Measurements from ENCODE around the gene PIK3CB. TPM values are rescaled to one million over a fixed set of nuclear protein-coding genes. Genes with fewer than 3 reads are reported as not detected.

The PIK3CB gene
- total RNA-seq, 1 donor from 2014 or later = 16.7 TPM

- Mint-ChIP-seq H3K36me3 (ENCODE audit: unreplicated experiment) (no peaks in the 10 kb centered on the region), H3K27me3 (ENCODE audit: unreplicated experiment) (no peaks in the 10 kb centered on the region), H3K4me3 (ENCODE audit: unreplicated experiment) (peak overlapping the region; percentile 9), H3K4me1 (ENCODE audit: unreplicated experiment) (peaks cover 40% of the 10 kb centered on the region), H3K27ac (ENCODE audit: unreplicated experiment) (peak overlapping the region; percentile 87), H3K9me3 (ENCODE audit: unreplicated experiment) (no peaks in the 10 kb centered on the region)
- no peak for TF ChIP-seq CTCF (IDR thresholded peaks at IDR 0.05)
- DNase-seq (ENCODE audit: extremely low spot score, unreplicated experiment) = no peak
Measured at GRCh38 chr3:138774529-138775253, 60.0 kb downstream of the PIK3CB start.

- Mint-ChIP-seq H3K27ac (ENCODE audit: unreplicated experiment) (no peak overlapping the region), H3K36me3 (ENCODE audit: unreplicated experiment) (no peaks in the 10 kb centered on the region), H3K4me3 (ENCODE audit: unreplicated experiment) (no peak overlapping the region), H3K4me1 (ENCODE audit: unreplicated experiment) (peaks cover 36% of the 10 kb centered on the region), H3K27me3 (ENCODE audit: unreplicated experiment) (no peaks in the 10 kb centered on the region), H3K9me3 (ENCODE audit: unreplicated experiment) (no peaks in the 10 kb centered on the region)
- DNase-seq (ENCODE audit: extremely low spot score, unreplicated experiment) = no peak
- TF ChIP-seq CTCF (IDR thresholded peaks at IDR 0.05) = no peak
Measured at GRCh38 chr3:138771585-138771984, 63.1 kb downstream of the PIK3CB start.

- Mint-ChIP-seq H3K36me3 (ENCODE audit: unreplicated experiment) (no peaks in the 10 kb centered on the region), H3K4me3 (ENCODE audit: unreplicated experiment) (no peak overlapping the region), H3K27me3 (ENCODE audit: unreplicated experiment) (no peaks in the 10 kb centered on the region), H3K9me3 (ENCODE audit: unreplicated experiment) (no peaks in the 10 kb centered on the region), H3K4me1 (ENCODE audit: unreplicated experiment) (peaks cover 20% of the 10 kb centered on the region), H3K27ac (ENCODE audit: unreplicated experiment) (no peak overlapping the region)
- TF ChIP-seq CTCF (IDR thresholded peaks at IDR 0.05) = no peak
- no peak for DNase-seq (ENCODE audit: extremely low spot score, unreplicated experiment)
Measured at GRCh38 chr3:138769616-138770015, 65.1 kb downstream of the PIK3CB start.

- Mint-ChIP-seq H3K9me3 (ENCODE audit: unreplicated experiment) (no peaks in the 10 kb centered on the region), H3K4me1 (ENCODE audit: unreplicated experiment) (peaks cover 13% of the 10 kb centered on the region), H3K36me3 (ENCODE audit: unreplicated experiment) (no peaks in the 10 kb centered on the region), H3K27me3 (ENCODE audit: unreplicated experiment) (no peaks in the 10 kb centered on the region), H3K4me3 (ENCODE audit: unreplicated experiment) (no peak overlapping the region), H3K27ac (ENCODE audit: unreplicated experiment) (no peak overlapping the region)
- no peak for DNase-seq (ENCODE audit: extremely low spot score, unreplicated experiment)
- no peak for TF ChIP-seq CTCF (IDR thresholded peaks at IDR 0.05)
Measured at GRCh38 chr3:138768946-138769345, 65.8 kb downstream of the PIK3CB start.

- no peak for DNase-seq (ENCODE audit: extremely low spot score, unreplicated experiment)
- Mint-ChIP-seq H3K4me3 (ENCODE audit: unreplicated experiment) (no peak overlapping the region), H3K9me3 (ENCODE audit: unreplicated experiment) (no peaks in the 10 kb centered on the region), H3K36me3 (ENCODE audit: unreplicated experiment) (no peaks in the 10 kb centered on the region), H3K27ac (ENCODE audit: unreplicated experiment) (no peak overlapping the region), H3K4me1 (ENCODE audit: unreplicated experiment) (peaks cover 9% of the 10 kb centered on the region), H3K27me3 (ENCODE audit: unreplicated experiment) (no peaks in the 10 kb centered on the region)
- TF ChIP-seq CTCF (IDR thresholded peaks at IDR 0.05) = no peak
Measured at GRCh38 chr3:138768125-138768524, 66.6 kb downstream of the PIK3CB start.
